ENCODE data around the gene STK39.
"Not testable (repeated sequence)": the region's sequence is repeated elsewhere in the genome, so short reads cannot be mapped to it uniquely, and the experiment has no call there.

STK39 gene

GRCh38 chr2:168075446-168075845 is 171.9 kb downstream of the STK39 start:
- DNase-seq = no peak

DNA sequence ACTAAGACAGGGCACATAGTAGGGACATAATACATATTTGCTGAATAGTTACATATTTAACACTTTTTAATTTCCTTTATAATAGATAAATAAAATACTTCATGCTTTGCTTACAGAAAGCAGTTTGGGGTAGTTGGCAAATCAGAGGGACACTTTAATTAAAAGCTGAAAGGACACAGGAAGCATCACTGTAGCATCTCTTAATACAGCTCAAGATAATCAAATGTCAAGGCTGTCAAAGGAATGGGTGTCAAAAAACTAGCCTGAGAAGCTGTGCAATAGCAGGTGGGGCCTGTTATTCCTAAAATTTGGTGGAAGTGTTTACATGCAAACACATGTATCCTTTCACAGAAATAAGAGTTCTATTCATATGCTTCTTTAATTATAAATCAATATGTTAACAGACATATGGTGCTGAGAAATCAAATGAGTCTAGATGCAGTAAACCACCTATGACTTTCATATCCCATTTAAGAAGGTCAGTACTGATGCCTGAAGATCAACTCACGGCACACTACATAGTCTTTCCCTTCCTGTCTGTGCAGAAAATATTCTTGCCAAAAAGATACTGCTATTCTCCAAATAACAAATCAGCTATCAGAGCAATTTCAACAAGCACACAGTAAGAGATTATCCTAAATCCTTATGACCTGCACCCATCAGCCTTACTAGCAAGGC is 174.6 kb downstream of the STK39 start:
- no peak for DNase-seq

DNA sequence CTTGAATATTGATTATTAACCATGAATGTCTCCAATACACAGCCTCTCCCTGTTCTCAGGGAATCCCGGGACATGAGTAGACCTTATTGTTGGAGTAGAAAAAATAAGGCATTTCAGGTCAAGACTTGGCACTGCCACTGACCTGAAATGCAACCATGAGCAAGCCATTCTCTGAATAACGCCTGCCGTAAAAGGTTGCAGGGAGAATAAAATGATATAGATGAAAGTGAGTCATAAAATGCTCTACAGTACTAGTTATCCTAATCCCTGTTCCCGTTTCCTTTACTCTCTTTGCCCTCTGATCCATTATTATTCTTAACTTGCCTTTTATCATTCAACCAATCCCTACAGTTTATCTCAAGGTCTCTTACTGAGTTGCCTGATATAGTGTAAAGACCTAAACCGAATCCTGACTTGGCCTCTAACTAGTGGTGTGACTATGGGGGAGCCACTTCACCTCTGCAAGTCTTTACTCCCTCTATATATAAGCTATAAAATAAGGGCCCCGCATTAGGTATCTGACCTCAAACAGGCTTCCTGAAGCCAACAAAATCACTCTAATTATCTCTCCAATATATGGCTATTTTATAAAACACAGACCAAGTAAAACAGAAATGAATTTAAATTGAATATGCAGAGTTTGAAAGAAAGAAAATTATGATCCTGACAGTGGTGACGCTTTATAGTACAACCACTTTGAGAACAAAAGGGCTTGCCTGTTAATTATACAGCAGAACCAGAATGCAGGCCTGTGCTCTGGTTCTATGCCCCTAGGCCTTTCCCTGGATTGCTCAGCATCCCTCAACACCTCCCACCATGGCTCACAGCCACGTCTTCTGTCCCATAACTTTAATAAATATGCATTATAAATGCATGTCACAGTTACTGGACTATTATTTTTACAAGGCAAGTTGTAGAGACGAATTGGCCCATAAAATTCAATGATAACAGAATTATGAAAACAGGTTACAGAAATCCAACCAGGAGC is 183.1 kb downstream of the STK39 start:
- no peak for DNase-seq

DNA sequence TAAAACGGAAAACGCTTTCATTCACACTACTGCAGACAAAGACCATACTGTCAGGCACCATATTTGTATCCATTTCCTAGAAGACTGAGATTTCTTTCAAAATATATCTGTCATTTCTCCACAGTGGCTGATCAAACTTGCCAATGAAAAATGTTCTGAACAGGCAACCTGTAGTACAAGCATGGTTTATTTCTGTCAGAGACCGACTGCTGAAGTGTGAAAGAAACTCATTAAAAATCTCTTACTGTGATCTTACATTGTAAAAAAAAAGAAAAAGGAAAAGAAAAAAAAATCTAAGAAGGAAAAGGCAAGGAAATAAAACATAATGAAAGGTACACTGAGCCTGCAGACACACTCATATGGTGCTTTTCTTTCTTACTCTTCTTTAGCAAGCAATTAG is 184.5 kb downstream of the STK39 start:
- no peak for DNase-seq

DNA sequence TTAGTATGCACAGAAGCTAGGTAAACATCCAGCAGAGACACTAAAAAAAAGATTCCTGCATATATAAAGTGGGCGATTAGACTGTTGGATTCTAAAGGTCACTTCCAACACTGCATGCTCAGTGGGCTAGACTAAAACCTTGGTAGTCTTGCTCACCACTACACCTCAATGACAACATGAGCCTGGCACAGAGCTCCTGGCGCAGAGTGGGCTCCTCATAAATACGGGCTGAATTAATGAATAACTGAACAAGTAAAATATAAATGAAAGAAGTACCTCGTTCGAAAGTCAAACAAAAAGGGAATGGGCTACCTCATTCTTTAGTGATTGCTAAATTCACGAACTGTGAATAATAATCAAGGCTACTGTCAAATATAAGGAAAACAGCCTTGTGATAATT is 185.3 kb downstream of the STK39 start:
- DNase-seq = no peak

- DNase-seq = no peak
Observed at GRCh38 chr2:168060986-168061750, 186.2 kb downstream of the STK39 start.

DNA sequence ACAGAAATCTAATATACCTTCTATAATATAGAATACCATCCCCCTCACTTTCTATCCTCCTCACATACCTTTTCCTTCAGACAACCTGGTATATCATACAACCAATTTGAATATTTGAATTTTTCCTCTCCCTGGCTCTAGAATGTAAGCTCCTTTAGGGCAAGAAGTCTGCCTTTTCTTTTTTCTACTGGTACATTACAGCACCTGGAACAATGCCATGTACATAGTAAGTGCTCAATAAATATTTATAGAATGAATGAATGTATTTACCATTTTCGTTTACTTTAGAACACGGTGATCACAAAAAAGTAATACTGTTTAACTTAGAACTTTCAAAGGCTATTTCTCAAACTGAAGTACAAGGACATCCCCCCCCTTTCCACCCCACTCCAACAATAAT is 187.6 kb downstream of the STK39 start:
- DNase-seq = no peak

GRCh38 chr2:168058675-168059074 is 188.7 kb downstream of the STK39 start:
- no peak for DNase-seq

DNA sequence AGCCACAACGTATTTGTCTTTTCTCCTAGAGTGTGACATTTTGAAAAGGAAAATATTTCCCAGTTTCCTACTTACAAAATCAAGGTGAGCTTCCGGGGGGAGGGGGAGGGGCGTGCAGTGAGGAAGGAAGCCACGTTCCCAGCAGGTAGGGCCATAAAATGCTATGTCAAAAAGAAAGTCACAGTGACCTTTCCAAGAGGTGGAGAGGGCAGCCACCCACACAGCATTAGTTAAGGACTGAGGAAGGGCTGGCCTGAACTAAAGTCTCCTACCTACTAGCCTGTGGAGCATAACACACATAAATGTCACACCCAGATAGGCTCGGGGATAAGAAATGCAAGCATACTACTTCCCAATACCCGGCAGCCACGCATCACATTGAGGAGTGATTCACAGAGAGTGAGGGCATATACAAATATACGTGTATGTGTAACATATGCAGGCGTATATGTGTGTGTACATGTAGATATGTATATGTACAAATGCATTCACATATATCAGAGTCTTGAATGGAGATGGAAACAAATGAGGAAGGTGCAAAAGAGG is 191.1 kb downstream of the STK39 start:
- DNase-seq = no peak

GRCh38 chr2:168054657-168055056 is 192.7 kb downstream of the STK39 start:
- DNase-seq = no peak

GRCh38 chr2:168053676-168054075 is 193.7 kb downstream of the STK39 start:
- no peak for DNase-seq

- DNase-seq = no peak
Observed at GRCh38 chr2:168052773-168053172, 194.6 kb downstream of the STK39 start.

- DNase-seq = no peak
Observed at GRCh38 chr2:168050377-168050776, 197.0 kb downstream of the STK39 start.

DNA sequence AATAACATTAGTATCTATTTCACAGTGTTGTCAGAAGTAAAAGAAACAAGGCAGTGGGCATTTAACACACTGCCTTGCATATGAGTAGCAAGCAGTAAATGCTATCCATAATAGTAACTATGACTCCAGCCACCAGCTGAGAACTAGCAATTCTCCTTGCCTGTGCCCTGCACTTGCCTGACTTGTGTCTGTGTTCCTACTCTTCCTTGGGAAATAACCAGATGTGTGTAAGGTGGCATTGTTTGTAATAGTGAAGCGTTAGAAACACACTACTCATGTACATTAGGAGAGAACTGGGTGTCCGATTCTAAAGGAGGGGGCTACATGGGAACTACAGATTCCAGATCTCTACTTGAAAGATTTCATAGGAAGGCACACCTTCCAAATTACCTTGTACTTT is 197.8 kb downstream of the STK39 start:
- DNase-seq = no peak

GRCh38 chr2:168047091-168047690 is 200.2 kb downstream of the STK39 start:
- DNase-seq = no peak

GRCh38 chr2:168044579-168044978 is 202.8 kb downstream of the STK39 start:
- DNase-seq = no peak

DNA sequence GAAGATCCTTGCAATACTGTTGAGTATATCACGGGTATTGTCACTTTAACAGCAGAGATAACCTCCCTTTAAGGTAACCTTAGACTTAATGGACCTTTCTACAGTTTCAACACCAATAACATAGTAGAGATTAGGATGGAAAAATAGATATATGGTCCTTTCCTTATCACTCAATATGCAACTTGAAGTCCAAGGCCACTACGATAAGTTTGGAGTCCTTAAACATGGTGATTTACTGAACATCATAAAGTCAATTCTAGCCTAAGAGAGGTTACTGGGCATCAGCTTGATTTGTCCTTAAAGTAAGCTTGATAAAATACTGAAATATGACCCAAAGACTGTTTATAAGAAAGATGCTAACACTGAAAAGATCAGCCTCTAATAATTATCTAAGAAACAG is 203.2 kb downstream of the STK39 start:
- no peak for DNase-seq

- DNase-seq = not testable (repeated sequence)
Observed at GRCh38 chr2:168042127-168042824, 205.1 kb downstream of the STK39 start.

DNA sequence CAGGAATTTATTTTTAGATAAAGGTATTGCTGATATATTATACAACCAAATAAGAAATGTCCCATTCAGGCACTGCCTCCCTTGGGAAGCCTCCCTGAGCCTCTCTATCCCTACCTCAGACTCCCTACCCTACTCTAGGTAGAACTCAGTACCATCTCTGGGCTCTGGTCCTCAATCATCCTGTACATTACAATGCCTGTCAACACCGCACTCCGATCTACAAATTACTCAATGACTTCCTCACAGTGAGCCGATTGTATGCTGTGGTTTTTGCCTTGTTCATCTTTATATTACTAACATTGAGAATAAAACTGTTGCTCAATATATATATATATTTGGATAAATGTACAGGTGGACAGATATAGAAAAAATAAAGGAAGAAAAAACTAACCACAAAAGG is 207.5 kb downstream of the STK39 start:
- no peak for DNase-seq

GRCh38 chr2:168037778-168038177 is 209.6 kb downstream of the STK39 start:
- DNase-seq = no peak

DNA sequence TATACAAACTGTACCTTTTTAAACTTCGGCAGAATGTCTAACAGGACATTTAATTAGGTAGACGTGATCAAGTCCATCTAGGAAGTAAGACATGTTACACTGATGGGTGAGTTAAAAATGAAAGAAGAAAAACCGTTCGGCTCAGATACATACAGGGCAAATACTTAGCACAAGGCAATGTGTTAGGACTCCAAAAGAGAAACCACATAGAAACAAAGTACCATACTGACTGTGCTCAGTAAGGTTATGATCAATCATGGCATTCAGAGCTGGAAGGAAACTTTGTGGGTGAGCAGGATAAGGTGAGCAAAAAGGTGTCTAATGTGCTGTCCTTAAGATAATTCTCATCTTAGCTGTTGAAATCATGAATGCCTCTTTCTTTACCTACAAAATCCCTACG is 211.9 kb downstream of the STK39 start:
- DNase-seq = no peak

GRCh38 chr2:168034616-168035015 is 212.8 kb downstream of the STK39 start:
- DNase-seq = no peak

Data from NCI-H226 (cell line).